NT2/D1 (cell line): ENCODE measurements around the gene EIF3I.

ENCODE experiments used
- DNase-seq: peaks from one replicate; pipeline ENCODE4 v3.0.0-alpha.2; 2011; ENCODE audit warnings: low read depth, low spot score
- H3K27me3 ChIP-seq: 2 replicates; pipeline ENCODE4 v1.6.0; 2011; ENCODE audit warnings: mild to moderate bottlenecking; ENCODE audit not compliant: insufficient read length, insufficient read depth
- H3K36me3 ChIP-seq: 2 replicates; pipeline ENCODE4 v1.6.1; 2011; ENCODE audit warnings: mild to moderate bottlenecking, low read length, mixed read lengths; ENCODE audit not compliant: insufficient read depth, insufficient read length
- H3K4me1 ChIP-seq: 2 replicates; pipeline ENCODE4 v1.5.1; 2011; ENCODE audit not compliant: insufficient read depth, insufficient read length
- H3K4me3 ChIP-seq: 2 replicates; pipeline ENCODE4 v1.5.1; 2011; ENCODE audit warnings: low read depth; ENCODE audit not compliant: insufficient read length
- H3K9ac ChIP-seq: 2 replicates; pipeline ENCODE4 v1.6.0; 2011; ENCODE audit warnings: low read depth; ENCODE audit not compliant: insufficient read length
- H3K9me3 ChIP-seq: 2 replicates; pipeline ENCODE4 v1.5.1; 2011; ENCODE audit warnings: mild to moderate bottlenecking, low read length; ENCODE audit not compliant: insufficient read depth
- SUZ12 ChIP-seq: IDR thresholded peaks from 2 replicates; pipeline ENCODE4 v1.6.1; 2011; ENCODE audit not compliant: insufficient read length, insufficient read depth; ENCODE audit errors: extremely low read depth
- YY1 ChIP-seq: IDR thresholded peaks from 2 replicates; pipeline ENCODE4 v1.6.1; 2011; ENCODE audit not compliant: insufficient read length, insufficient read depth
- ZNF274 ChIP-seq: IDR thresholded peaks from 2 replicates; pipeline ENCODE4 v1.6.1; 2011; ENCODE audit warnings: mild to moderate bottlenecking, low read depth, low read length

The EIF3I gene

GRCh38 chr1:32181065-32181464 is 41.1 kb upstream of the EIF3I start:
- no peaks in the 10 kb centered on the region for H3K27me3 ChIP-seq
- H3K36me3 ChIP-seq: peaks cover 61% of the 10 kb centered on the region
- no peak for DNase-seq
- H3K4me1 ChIP-seq: peaks cover 15% of the 10 kb centered on the region
- no peaks in the 10 kb centered on the region for H3K9me3 ChIP-seq
- H3K4me3 ChIP-seq: peak overlapping the region; percentile 75
- TF ChIP-seq SUZ12 (no peak), YY1 (no peak), ZNF274 (no peak)
- peak overlapping the region; percentile 90 for H3K9ac ChIP-seq

DNA sequence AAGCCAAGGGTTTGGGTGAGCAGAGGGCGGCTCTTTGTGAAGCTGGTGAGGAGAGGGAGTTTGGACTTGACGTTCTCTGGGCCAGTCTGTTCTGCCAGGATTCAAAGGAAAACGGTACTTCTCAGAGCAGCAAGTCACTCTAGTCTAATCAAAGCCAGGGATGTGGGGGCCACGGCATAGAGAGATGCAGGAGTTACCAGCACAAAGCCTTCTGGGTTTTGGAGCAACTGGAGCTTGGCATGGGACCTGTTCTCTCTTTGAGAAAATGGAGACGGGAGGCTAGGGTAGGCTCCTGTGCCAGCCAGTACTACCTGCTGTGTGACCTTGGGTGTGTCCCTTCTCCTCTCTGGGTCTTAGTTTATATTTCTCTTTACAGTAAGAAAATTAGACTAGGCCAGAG is 40.6 kb upstream of the EIF3I start:
- Histone ChIP-seq H3K4me3 (no peak overlapping the region), H3K36me3 (peaks cover 61% of the 10 kb centered on the region), H3K9ac (peak overlapping the region; percentile 90)

DNA sequence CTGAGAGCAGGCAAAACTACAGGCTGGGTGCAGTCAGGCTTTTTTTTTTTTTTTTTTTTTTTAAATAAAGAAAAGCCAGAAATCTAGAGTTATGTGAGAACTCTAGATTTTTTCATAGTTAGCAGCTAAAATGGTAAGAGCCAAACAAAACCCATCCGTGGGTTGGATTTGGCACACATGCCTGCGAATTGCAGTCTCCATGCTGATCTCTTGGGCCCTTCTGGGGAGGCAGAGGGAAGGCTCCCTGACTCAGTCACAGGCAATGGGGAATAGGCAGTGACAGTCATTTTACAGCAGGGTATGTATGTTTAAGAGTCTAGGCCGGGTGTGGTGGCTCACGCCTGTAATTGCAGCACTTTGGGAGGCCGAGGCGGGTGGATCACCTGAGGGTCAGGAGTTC is 40.1 kb upstream of the EIF3I start:
- no peak for TF ChIP-seq YY1
- no peak for TF ChIP-seq SUZ12
- TF ChIP-seq ZNF274: no peak
- H3K4me3 ChIP-seq: no peak overlapping the region
- H3K4me1 ChIP-seq: peaks cover 15% of the 10 kb centered on the region
- no peaks in the 10 kb centered on the region for H3K9me3 ChIP-seq
- H3K27me3 ChIP-seq: no peaks in the 10 kb centered on the region
- DNase-seq: no peak
- H3K36me3 ChIP-seq: peaks cover 64% of the 10 kb centered on the region
- H3K9ac ChIP-seq: no peak overlapping the region

More for the DNA sequence above, 40.6 kb upstream of the EIF3I start:
- no peak for TF ChIP-seq ZNF274
- no peak for TF ChIP-seq SUZ12
- no peak for TF ChIP-seq YY1
- Histone ChIP-seq H3K27me3 (no peaks in the 10 kb centered on the region), H3K9me3 (no peaks in the 10 kb centered on the region), H3K4me1 (peaks cover 15% of the 10 kb centered on the region)
- DNase-seq: no peak

DNA sequence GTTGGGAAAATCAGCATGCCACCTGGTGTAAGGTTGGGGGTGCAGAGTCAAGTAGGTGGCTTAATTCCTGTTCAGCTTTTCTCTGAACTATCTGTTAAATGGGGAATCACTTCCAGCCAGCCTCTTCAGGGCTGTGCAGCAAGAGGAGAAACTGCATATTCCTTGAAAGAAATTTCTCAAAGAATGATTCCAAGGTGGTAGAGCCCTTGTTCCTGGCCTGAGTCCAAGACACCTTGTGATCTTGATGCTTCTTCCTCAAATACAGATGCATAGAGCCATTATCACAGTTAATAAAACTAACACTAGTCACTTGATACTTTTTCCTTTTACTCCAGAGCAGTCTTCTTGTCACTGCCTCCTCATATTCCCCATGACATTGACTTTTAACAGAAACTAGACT is 37.6 kb upstream of the EIF3I start:
- Histone ChIP-seq H3K9ac (no peak overlapping the region), H3K27me3 (no peaks in the 10 kb centered on the region), H3K4me1 (peaks cover 9% of the 10 kb centered on the region), H3K4me3 (no peak overlapping the region), H3K36me3 (peaks cover 90% of the 10 kb centered on the region), H3K9me3 (no peaks in the 10 kb centered on the region)
- DNase-seq: no peak
- TF ChIP-seq SUZ12 (no peak), ZNF274 (no peak), YY1 (no peak)

GRCh38 chr1:32186077-32186476 is 36.1 kb upstream of the EIF3I start:
- H3K36me3 ChIP-seq: peaks cover 92% of the 10 kb centered on the region
- no peak for DNase-seq
- H3K9ac ChIP-seq: no peak overlapping the region
- TF ChIP-seq ZNF274 (no peak), SUZ12 (no peak), YY1 (no peak)
- no peaks in the 10 kb centered on the region for H3K27me3 ChIP-seq
- no peaks in the 10 kb centered on the region for H3K9me3 ChIP-seq
- peaks cover 10% of the 10 kb centered on the region for H3K4me1 ChIP-seq
- no peak overlapping the region for H3K4me3 ChIP-seq

DNA sequence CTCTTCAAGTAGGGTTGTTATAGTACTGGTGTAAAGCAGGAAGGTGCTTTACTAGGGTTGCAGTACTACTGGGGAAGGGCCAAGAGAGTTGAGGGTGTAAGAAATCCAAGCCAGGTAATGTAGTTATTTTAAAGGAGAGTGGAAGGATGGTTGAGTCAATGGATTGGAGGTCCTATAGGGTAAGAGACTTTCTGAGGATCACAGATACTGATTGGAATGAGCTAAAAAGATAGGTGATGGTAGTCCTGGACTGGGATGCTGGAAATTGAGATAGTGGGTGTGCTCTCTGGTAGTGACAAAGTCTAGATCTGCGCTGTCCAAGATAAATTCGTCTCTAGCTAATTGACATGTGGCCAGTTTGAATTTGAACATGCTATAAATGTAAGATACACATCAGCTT is 35.7 kb upstream of the EIF3I start:
- H3K4me1 ChIP-seq: peaks cover 6% of the 10 kb centered on the region
- H3K36me3 ChIP-seq: peaks cover 92% of the 10 kb centered on the region
- no peaks in the 10 kb centered on the region for H3K9me3 ChIP-seq
- no peak overlapping the region for H3K9ac ChIP-seq
- no peaks in the 10 kb centered on the region for H3K27me3 ChIP-seq
- H3K4me3 ChIP-seq: no peak overlapping the region
- no peak for DNase-seq
- TF ChIP-seq ZNF274 (no peak), SUZ12 (no peak), YY1 (no peak)

DNA sequence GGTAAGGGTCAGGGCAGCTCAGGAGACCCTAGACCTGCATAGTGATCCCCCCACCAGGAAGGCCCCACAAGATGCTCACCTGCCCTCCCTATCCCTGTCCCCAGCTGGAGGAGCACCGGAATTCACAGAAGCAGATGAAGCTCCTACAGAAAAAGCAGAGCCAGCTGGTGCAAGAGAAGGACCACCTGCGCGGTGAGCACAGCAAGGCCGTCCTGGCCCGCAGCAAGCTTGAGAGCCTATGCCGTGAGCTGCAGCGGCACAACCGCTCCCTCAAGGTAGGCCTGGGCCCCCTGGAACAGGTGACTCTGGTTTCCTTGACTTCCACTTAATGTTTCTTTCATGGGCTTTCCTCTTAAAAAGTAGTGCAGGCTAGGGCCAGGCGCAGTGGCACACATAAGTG is 34.4 kb upstream of the EIF3I start:
- H3K9me3 ChIP-seq: no peaks in the 10 kb centered on the region
- H3K4me3 ChIP-seq: no peak overlapping the region
- peaks cover 2% of the 10 kb centered on the region for H3K4me1 ChIP-seq
- no peak overlapping the region for H3K9ac ChIP-seq
- TF ChIP-seq YY1 (no peak), SUZ12 (no peak), ZNF274 (no peak)
- H3K36me3 ChIP-seq: peaks cover 92% of the 10 kb centered on the region
- no peak for DNase-seq
- no peaks in the 10 kb centered on the region for H3K27me3 ChIP-seq
